GM04504 (cell line): Measurements from ENCODE around the gene PRDM5.
A peak's percentile ranks its signal among the peaks of the same experiment; 100 is the strongest.
"Not testable (repeated sequence)": the region's sequence is repeated elsewhere in the genome, so short reads cannot be mapped to it uniquely, and the experiment has no call there.

Experiments used
- DNase-seq: peaks from one replicate; pipeline ENCODE4 v3.0.0-alpha.2; 2012; ENCODE audit warnings: low read depth

Gene PRDM5

DNA sequence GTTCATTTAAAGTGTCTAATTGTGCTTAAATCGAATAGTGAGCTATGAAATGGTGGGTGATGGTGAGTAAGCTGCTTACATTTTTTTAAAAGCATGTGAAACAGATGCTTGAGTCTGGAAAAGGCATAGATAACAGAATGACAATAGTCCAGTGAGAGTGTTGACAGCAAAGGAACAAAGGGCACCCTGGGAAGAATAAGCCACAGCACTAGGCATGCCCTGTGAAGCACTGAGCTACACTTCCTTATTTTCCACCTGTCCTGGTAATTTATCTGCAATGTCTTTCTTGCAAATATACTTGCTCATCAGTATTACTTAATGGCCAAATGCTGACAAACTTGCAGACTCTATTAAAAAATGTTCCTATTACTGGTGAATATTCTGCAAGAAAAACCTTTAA, 168.7 kb downstream of the PRDM5 start:
- no peak for DNase-seq

DNA sequence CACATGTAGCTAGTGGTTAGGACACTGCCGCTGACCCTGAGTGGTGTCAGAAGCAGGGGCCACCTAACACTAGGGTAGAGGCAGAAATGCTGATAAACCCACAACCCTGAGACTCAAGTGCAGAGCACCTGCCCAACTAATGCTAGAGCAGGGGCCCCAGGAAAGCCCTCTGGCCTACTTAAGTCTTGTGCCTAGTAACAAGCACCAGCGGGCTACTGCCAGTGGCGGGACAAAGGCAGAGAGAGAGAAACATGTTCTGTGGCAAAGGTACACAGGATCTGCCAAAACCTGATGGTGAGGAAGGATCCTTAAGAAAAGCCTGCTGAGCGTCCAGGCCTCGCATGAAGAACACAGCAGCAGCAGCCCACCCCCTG, 172.4 kb downstream of the PRDM5 start:
- DNase-seq = no peak

DNA sequence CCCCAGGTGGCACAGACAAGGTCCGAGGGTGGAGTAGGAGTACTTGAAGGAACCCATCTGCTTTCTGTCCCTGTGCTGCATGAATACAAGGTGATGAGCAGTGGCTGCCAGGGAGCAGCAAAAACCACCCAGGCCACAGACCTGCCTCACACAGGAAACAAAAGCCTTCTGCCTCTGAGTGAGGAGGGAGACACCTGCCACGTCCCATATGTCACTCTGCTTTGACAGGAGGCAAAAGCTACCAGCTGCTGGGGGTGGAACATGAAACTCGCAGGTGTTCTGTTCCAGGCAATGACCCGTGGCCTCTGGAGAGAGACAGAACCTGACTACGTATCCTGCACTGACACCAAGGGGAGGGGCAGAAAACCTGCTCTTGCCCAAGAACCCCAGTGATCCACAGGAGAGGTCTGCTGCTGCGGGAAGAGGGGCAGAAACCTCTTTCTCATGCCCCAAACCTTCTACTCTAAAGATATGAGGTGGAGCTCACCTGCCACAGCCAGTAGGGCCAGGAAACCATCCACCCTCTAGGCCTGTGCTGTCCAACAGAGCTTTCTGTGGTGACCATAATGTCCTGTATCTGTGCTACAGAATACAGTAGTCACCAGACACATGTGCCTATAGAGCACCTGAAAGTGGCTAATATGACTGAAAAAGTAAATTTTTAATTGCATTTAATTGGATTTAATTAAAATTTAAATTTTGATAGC, 172.9 kb downstream of the PRDM5 start:
- no peak for DNase-seq

DNA sequence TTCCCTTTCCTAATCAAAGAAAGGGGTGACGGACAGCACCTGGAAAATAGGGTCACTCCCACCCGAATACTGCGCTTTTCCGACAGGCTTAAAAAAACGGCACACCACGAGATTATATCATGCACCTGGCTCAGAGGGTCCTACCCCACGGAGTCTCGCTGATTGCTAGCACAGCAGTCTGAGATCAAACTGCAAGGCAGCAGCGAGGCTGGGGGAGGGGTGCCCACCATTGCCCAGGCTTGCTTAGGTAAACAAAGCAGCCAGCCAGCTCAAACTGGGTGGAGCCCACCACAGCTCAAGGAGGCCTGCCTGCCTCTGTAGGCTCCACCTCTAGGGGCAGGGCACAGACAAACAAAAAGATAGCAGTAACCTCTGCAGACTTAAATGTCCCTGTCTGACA, 180.9 kb downstream of the PRDM5 start:
- not testable (repeated sequence) for DNase-seq

DNA sequence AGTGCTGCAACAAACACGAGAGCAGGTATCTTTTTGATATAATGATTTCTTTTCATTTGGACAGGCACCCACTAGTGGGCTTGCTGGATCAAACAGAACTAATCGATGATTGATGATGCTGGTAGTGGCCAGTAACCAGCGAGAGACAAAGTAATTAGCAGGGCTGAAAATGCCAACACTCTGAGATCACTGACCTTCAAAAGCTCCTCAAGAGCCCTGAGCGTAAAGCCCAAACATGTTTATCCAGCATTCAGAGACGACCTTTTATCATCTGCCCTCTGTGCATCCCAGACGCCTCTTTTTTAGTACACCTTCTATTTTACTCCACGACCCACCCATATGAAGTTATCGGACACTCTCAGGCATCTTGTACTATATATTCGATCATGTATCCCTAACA, 186.2 kb downstream of the PRDM5 start:
- DNase-seq = no peak

DNA sequence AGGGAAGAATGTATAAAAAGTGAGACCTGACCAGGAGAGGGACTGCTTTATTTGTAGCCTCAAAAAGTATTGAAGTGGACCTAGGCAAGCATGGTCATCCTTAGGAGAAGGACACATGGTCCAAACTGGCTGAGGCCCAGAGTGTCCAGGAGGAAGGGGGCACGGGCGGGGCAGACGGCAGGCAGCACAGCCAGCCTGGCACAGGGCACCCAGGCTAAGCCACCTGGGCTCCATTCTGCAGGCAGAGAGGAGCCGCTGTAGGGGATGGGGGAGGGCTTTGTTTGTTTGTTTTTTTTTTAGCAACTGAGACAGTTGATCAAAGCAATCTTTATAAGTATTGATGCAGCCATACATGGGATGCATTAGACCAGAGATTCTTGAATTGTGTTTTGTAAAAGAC, 188.6 kb downstream of the PRDM5 start:
- DNase-seq = no peak

DNA sequence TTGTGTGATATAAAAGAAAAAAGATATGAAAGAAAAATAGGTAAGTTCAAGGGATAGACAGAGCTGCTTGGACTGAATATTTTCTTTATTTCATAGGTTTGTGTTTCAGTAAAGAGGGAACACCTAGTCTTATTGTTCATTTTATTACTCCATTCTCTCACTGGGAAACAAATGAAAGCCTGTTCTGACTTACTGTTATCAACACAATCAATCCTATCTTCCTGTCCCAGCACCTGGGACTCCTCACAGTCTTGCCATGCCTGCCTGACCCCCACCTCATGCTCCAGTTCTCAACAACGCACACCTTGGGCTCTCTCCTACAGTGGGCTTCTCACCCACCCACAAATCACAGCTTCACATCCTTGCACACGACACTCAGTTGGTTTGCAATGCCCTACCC, 189.5 kb downstream of the PRDM5 start:
- DNase-seq = no peak

DNA sequence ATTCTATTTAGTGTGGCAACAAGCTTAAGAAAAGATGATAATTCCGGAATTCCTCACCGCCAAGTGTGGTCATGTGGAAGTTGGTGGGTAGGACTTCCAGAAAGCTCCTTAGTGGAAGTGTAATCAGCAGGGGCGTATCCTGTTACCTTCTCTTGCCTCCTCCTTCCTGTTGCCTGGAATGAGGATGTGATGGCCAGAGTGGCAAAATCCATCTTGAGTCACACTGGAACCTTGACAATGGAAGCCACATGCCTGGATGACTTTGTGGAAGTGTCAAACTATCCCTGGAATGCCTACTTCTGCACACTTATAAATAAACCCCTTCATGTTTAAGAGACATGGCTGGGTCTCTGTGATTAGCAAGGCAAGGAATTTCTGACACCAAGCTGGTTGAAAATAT, 191.0 kb downstream of the PRDM5 start:
- DNase-seq = peak; percentile 18

DNA sequence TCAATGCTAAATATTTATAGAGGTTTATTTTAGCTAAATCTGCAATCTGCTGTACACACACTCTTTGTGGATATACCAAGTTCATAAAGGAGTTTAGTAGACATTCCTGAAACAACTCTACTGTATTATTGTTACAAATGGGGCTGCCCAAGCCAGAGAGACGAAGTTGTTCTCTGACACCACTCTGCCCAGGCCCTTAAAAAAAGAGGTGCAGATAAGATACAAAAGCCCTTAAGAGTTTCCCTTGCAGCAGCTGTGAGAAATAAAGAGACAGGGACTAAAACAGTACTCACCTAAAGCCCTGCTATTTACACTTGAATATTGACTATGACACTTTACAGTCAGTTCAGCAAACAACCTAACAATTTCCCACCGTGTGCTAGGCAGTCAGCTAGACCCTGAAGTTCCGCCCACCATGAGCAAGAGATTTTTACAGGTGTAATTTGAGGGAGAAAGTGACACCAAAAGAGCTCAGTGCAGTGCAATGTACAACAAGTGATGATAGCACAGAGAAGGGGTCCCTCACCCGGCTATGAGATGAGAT, 191.7 kb downstream of the PRDM5 start:
- no peak for DNase-seq

DNA sequence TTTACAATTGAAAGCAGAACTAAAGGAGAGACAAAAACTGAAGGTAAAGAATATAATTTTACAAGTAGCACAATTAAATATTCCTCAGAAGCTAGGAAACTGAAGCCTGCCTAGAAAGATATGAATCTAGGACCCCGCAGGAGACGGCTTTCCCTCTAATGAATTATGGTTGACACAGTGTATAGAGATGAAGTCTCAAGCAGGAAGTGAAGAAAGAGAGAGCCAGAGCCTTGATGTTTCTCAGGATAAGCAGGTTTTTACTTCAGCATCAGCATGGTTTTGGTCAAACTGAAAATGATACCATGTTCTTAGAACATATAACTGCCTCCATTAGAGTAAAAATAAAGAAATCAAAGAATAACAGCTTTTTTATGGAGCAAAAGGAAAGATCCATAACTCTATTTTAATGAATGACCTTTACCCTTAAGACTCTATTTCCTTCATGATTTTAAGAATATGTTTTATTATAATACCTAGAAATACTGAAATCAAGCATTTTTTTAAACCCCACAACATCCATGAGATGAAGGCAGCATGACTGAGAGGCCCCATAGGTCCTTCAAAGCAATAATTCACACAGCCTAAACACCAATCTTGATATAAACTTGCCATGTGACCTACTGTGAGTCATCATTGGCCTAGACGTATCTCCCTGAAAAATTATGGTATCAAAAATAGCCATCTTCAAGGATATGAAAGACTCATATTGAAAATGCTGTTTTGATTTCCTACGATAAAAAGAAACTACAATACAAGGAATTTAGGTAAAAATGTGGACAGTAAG, 193.4 kb downstream of the PRDM5 start:
- DNase-seq = no peak

DNA sequence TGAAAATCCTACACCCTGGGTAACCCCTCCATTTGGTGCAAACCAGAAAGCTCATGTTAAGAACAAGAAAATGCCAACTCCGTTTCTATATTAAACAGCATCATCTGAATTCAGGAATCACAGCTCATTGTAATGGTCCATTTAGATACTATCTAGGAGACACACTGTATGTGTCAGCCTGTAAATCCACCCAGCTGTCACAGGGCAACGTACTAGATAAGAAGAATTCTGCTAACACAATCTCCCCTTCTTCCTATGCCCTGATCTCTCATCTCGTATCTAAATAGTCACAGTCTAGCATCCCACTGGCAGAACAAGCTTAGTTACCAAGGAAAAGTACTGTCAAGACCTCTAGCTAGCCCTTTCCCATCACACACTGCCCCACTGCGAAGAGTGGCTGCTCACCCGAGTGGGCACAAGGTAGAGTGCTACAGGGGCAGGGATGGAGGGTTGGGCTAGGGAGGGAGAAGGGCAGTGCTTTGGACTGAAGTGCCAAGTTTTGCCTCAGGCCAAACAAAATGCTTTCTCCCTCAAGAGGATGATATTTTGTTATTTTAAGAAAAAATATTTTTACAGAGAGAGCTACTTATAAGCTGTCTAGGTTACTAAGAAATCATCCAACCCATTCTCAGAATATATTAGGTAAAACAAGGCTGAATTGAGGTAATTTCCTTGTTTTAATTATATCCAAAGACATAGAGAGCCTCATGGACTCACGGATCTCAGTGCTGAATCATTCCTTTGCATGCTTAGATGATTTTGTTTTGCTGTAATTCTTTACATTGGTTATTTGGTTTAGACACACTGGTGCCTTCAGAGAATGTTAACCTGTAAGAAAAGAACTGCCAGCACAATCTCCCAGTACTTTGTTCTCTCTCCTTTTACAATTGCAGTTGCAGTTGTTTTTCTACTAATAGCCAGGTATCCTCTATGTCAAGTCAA, 196.6 kb downstream of the PRDM5 start:
- no peak for DNase-seq

DNA sequence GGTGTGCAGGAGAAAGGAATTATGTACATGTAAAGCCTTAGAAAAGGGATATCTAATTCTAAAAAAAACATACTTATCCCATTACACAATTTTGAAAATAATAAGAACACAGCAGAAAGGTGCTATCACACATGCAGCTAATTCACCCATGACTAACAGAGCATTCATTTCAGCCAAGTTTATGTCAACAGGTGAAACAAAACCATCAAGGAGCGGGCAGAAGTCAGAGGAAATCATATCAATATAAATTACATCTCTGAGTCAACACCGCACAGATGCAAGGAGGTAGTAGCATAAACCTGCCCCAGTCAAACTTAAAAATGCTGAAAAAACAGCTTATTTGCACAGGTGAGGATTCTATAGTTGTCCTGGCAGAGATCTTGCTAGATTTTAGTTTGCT, 197.9 kb downstream of the PRDM5 start:
- DNase-seq = no peak

DNA sequence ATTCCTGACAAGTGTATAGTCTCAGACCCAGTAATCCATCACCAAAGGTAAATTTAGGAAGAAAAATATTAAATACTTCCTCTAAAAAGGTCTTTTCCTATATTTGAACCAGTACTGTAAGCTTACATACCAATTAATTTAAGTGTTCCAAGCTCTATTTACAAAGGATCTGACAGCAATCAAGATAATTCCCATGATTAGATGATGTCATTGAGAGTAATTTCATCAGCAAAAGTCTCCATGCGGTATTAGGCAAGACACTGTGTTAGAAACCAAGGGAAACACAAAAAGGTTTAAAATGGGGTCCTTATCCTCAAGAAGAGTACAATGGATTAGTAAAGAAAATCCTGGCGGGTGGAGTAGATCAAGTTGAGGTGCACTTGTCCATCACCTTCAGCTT, 198.5 kb downstream of the PRDM5 start:
- no peak for DNase-seq

DNA sequence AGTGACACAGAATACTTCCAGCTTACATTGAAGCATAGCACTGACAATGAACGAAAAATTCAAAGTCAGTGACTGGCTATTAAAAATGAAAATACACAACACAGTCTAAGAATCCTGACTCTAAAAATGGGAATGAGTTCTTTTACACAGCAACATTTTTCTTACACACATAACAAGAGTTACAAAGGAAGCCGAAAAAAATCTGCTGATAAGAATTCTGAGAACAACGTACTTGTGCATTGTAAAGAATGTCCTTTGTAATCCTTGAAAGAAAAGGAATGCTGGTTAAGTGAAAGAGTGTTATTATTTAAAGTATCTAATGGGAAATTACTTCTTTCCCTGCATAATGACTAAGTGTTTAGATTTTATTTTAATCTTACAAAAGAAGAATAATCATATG, 199.4 kb downstream of the PRDM5 start:
- DNase-seq = no peak

DNA sequence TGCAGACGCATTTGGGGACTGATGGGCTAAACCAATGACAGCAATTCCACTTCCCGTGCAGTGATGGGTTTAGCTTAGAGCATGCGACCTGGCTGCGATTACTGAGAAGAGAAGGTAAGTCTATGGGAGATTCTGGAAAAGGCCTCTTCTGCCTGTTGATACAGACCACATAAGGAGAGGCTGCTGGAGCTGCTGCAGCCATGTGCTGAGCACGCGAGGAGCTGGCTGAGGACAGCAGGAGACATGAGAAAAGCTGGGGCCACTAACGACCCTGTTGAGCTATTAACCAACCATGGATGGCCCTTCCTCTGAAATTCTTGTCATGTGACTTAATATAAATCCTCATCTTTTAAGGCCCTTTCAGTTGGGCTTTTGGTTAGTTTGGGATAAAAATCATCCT, 199.9 kb downstream of the PRDM5 start:
- no peak for DNase-seq

DNA sequence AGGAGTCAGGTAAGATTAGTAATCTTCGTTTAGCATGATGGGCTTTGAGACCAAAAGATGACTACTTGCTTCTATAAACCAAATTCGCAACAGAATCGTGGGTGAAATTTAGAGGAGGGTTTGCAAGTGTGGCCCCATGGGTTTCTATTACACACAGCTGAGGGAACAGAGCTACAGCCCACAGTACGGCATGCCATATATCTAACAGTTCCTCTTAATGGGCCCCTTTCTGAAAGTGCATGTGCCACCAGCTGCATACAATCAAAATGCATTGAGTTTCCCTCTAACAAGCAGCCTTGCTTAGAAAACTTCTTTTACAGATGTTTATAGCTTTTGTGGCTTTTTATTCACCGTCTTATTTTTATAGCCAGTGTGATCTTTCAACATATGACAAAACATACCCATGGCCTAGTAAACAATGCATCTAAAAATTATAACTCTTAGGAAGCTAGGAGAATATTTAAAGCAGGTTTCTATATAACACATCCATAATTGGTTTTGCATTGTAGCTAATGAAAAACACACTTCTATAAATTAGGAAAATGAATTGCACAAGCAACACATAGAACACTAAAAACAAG, 202.1 kb downstream of the PRDM5 start:
- DNase-seq = no peak

DNA sequence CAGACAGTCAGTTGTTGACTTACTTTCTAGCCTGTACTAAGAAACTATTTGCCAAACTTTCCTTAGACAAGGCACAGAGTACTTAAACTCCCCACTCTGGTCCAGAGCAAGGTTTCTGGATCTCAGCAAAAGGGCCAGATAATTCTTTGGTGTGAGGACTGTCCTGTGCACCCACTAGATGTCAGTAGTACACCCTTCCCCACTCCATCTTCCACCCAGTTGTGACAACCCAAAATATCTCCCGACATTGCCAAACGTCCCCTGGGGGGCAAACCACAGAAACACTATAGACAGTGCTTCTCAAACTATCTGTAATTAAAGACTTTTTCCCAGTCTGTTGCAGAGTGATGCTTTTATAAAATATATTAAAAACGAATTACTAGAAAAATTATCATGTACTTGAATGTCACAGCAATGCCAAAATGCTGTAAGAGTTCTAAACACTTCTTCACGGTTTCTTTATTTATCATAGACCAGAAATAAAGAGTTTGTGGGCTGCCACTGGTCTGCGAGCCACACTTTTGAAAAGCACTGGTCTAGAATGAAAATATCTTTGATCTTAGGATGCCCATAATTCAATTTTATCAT, 203.5 kb downstream of the PRDM5 start:
- DNase-seq = peak; percentile 38

DNA sequence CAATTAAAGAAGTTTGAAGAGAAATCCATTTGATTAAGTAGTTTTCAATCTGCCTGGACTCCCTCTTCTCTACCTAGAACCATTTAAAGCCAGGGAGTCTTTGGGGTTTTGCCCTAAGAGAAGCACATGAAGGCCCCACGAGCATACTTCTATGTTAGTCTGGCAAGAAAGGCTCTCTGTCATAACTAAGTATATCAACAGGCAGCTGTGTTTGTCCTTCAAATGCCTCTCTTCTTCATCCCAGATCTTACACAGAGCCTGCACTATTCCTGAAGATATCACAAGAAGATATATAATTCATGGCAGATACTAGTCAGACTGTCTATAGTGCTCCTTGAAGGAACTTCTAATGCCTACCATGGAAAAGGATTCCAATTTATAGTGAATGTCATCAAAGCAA, 206.2 kb downstream of the PRDM5 start:
- no peak for DNase-seq

DNA sequence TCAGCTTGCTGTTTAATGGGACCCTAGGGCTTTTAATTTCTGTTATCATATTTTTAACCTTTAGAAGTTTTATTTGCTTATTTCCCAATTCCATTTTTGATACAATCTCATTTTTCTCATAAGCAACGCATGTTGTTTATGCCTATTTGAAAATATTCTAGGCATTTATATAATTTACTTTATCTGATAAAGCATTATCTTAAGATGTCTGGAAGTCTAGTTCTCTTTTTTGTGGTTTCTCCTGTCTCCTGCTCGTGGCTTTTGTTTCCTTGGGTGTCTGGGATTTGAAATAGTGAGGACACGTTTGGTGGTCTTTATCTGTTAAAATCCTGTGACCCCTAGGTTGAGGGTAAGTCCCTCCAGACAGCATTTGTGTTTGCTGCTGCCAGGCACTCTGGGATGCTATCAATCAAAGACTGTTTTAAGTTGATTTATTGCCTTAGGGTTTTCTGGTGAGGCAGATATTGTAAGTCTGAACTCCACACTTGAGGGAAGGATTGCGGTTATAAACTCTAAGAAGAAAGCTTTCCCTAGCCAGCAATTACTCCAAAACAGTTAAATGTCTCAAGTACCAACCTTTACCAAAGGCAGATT, 208.0 kb downstream of the PRDM5 start:
- no peak for DNase-seq

DNA sequence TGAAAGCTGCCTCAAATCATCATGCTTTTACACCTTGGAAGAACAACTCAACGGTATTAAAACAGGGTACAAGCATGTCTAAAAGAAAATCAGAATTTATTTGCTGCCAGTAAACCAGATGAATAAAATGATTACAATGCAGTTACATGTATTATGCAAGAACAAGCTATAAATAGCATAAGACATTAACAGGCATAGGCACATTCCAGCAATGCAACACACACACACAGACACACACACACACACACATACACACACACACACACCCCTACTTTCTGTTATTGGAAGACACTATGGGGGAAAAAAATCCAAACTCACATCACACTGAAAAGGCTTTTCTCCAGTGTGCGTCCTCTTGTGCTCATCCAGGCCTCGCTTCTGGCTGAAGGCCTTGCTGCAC, 212.5 kb downstream of the PRDM5 start:
- DNase-seq = no peak

DNA sequence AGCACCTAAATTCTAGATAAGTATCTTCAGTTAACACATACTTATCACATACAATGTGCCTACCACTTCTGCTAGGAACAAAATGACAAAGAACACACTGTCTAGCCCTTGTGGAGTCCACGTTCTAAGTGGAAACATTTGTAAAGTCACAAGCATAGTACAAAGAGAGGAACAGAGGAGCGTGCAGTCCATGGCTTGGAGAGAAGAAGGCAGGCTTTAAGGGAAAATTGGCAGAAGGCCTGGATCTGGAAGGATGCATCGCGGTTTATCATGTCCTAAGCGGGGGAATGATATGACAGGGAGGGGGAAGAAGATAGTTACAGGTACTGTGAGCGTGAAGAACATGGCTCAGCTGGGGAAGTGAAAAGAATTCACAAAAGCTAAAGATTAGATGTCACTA, 218.0 kb downstream of the PRDM5 start:
- DNase-seq = no peak
